ENCODE measurements around the gene TMEM235.
"Not testable (repeated sequence)": the region's sequence is repeated elsewhere in the genome, so short reads cannot be mapped to it uniquely, and the experiment has no call there.

Gene TMEM235

GRCh38 chr17:78219396-78220150 lies 11.9 kb upstream of the TMEM235 start:
- no peak for DNase-seq

- no peak for DNase-seq
Observed at GRCh38 chr17:78223061-78223460, 8.4 kb upstream of the TMEM235 start.

DNA sequence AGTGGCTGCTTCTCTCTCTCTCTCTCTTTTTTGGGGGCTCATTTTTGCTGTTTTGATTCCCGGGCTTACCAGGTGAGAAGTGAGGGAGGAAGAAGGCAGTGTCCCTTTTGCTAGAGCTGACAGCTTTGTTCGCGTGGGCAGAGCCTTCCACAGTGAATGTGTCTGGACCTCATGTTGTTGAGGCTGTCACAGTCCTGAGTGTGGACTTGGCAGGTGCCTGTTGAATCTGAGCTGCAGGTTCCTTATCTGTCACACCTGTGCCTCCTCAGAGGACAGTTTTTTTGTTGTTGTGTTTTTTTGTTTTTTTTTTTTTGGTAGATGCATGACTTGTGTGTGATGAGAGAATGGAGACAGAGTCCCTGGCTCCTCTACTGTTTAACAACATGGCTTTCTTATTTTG lies 7.7 kb upstream of the TMEM235 start:
- no peak for DNase-seq

GRCh38 chr17:78224231-78225087 lies 7.0 kb upstream of the TMEM235 start:
- DNase-seq = no peak

GRCh38 chr17:78225088-78225865 lies 6.2 kb upstream of the TMEM235 start:
- no peak for DNase-seq

GRCh38 chr17:78226055-78226758 lies 5.2 kb upstream of the TMEM235 start:
- DNase-seq = no peak

GRCh38 chr17:78226759-78227454 lies 4.5 kb upstream of the TMEM235 start:
- no peak for DNase-seq

GRCh38 chr17:78227455-78227916 lies 3.9 kb upstream of the TMEM235 start:
- no peak for DNase-seq

GRCh38 chr17:78228176-78228575 lies 3.3 kb upstream of the TMEM235 start:
- no peak for DNase-seq

GRCh38 chr17:78230252-78230962 lies 1.0 kb upstream of the TMEM235 start:
- no peak for DNase-seq

DNA sequence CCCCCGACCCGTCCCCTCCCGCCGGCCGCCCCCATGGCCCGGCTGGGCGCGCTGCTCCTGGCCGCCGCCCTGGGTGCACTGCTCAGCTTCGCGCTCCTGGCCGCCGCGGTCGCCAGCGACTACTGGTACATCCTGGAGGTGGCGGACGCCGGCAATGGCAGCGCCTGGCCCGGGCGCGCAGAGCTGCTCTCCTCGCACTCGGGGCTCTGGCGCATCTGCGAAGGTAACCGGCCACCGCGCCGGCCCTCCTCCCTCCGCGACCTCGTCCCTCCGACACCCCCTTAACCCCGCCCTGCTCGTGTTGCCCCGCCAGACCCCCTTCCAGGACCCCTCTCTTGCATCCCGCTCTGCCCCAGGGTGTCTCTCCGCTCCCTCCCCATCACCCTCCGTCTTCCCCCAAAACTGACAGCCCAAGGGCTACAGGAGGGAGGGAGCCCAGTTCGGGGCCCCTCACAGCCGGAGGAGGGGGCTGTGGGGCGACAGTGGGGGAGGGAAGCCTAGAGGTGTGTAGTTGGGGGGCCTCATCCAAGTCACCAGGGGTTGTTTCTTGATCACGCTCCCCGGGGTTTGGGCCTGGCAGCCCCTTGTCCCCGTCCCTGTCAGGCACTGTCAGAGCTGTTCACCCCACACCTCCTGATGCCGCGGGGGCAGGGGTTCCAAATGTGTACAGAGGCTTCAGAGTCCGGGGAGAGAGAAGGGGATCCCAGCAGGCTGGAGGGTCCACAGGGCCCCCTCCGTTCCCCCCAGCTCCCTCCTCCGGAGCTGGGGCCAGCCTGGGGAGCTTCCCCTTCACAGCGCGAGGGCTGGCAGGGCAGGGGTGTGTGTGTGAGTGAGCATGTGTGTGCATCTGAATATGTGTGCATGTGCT lies 794 bp downstream of the TMEM235 start:
- DNase-seq = no peak

DNA sequence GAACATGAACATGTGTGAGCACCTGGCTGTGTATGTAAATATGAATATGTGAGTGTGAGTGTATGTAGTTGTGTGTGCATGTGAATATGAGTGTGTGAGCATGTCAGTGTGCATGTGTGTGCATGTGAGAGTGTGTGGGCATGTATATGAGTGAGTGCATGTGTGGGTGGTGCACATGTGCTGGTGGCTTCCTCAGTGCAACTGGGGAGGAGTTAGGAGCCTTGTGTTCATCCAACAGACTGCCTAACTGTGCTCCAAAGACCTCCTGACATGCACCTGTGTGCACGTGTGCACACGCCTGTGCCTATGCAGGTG lies 1.4 kb downstream of the TMEM235 start:
- DNase-seq = no peak

DNA sequence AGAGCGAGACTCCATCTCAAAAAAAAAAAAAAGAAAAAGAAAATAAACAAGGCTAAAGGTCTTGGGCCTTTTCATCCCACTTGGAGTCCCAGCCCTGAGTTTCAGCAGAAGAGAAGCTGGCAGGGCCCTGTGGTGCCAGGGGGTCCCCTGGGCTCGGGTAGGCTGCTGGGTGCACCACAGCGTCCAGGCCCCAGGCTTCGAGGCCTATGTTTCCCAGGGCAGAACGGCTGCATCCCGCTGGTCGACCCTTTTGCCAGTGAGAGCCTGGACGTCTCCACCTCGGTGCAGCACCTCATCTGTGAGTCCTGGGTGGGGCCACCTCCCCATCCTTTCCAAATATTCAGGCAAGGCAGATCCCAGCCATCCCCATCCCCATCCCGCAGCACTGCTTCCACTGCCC lies 2.2 kb downstream of the TMEM235 start:
- DNase-seq = no peak

DNA sequence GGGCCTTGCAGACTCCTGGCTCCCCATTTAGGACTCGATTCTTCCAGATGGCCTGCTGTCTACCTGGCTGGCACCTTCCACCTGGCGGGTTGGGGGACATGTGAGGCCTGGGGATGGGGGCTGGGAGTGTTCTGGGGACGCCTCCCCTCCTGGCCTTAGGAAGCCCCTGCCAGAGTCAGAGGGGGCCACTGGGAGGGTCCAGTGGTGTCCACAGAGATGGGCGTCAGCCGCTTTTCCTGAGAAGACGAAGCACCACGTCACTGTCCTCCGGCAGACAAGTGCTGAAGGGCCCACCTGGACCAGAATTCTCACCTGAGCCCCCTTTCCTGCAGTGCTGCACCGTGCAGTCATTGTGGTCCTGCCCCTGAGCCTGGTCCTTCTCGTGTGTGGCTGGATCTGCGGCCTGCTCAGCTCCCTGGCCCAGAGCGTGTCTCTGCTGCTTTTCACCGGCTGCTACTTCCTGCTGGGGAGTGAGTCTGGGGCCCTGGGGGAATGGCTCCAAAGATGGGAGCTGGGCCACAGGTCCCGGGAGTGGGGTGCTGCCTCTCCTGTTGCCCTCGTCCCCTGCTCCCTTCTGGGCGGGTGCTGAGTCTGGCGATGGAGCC lies 2.9 kb downstream of the TMEM235 start:
- no peak for DNase-seq

GRCh38 chr17:78235022-78235421 lies 3.6 kb downstream of the TMEM235 start:
- not testable (repeated sequence) for DNase-seq

GRCh38 chr17:78235885-78236284 lies 4.5 kb downstream of the TMEM235 start:
- no peak for DNase-seq

DNA sequence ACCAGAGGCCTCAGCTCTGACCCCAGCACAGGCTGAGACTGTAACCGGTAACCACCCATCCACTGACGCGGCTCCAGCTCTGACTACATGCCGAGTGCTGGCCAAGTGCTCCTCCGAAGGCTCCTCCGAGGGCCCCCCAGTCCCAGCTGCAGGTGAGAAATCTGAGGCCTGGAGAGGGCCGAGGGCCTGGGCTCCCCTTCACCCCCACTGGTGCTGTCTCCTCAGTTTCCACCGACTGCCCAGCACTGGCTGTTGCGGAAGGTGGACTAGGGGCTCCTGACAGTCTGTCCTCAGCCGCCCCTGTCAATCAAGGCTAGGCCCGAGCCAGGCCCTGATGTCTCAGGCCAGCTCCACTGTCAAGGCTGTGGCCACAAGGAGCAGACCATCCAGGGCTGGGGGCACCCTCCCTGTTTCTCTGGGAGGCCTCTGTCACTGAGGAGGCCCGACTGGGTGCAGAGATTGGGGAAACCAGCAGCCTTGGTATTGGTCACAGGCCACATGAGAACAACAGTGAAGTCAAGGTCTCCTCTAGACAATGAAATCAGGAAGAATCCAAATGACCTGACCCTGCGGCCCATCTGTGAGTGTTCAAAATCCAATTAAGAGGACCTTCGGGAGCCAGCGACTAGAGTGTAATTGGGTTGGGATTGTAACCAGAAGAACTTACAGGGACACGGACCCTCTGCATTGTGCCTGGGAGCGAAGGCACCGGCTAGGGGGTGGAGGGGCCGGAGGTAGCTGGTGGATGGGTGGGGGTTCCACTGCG lies 5.1 kb downstream of the TMEM235 start:
- no peak for DNase-seq

GRCh38 chr17:78237401-78238012 lies 6.1 kb downstream of the TMEM235 start:
- no peak for DNase-seq
